Anterior cingulate cortex (tissue), 58 donors: ENCODE data around the gene UBE2G2.
"Not testable (repeated sequence)": the region's sequence is repeated elsewhere in the genome, so short reads cannot be mapped to it uniquely, and the experiment has no call there.

Source experiments
- DNase-seq, 58 donors: peaks; one replicate each; lab custom pipeline; 2025; lab: John Stamatoyannopoulos, UW

UBE2G2 gene

GRCh38 chr21:44836666-44837471, 35.2 kb upstream of the UBE2G2 start:
- peak in 6 of 58 donors; percentile 8 to 21 (median 18) for DNase-seq

GRCh38 chr21:44836349-44836665, 34.7 kb upstream of the UBE2G2 start:
- no peak for DNase-seq

- DNase-seq = no peak
These were observed 34.0 kb upstream of the UBE2G2 start for GRCh38 chr21:44835647-44835973.

- no peak for DNase-seq
These were observed 33.5 kb upstream of the UBE2G2 start for GRCh38 chr21:44834951-44835646.

GRCh38 chr21:44834231-44834950, 32.8 kb upstream of the UBE2G2 start:
- DNase-seq = no peak

- no peak for DNase-seq
These were observed 32.0 kb upstream of the UBE2G2 start for GRCh38 chr21:44833663-44834062.

GRCh38 chr21:44832516-44833255, 31.1 kb upstream of the UBE2G2 start:
- DNase-seq = not testable (repeated sequence)

- no peak for DNase-seq
These were observed 29.7 kb upstream of the UBE2G2 start for GRCh38 chr21:44831227-44831860.

- DNase-seq = no peak
These were observed 28.0 kb upstream of the UBE2G2 start for GRCh38 chr21:44829507-44830092.

GRCh38 chr21:44828362-44829056, 26.9 kb upstream of the UBE2G2 start:
- no peak for DNase-seq

- no peak for DNase-seq
These were observed 21.6 kb upstream of the UBE2G2 start for GRCh38 chr21:44823179-44823660.

- no peak for DNase-seq
These were observed 21.0 kb upstream of the UBE2G2 start for GRCh38 chr21:44822484-44823178.

- DNase-seq = no peak
These were observed 19.2 kb upstream of the UBE2G2 start for GRCh38 chr21:44820851-44821250.

- DNase-seq = no peak
These were observed 17.9 kb upstream of the UBE2G2 start for GRCh38 chr21:44819283-44820243.

GRCh38 chr21:44818640-44819011, 17.0 kb upstream of the UBE2G2 start:
- no peak for DNase-seq

- peak in 51 of 58 donors; percentile 31 to 85 (median 69) for DNase-seq
These were observed 16.5 kb upstream of the UBE2G2 start, which contains the start of gene SUMO3 for GRCh38 chr21:44817914-44818639. Gene SUMO3 (minus strand): TSS chr21:44818062. CDS start chr21:44817968, 94 bp downstream.

- DNase-seq = peak in 55 of 58 donors; percentile 24 to 92 (median 80)
These were observed 15.9 kb upstream of the UBE2G2 start for GRCh38 chr21:44817506-44817880.
